Activated CD8-positive, alpha-beta T cell treated with anti-CD3 and anti-CD28 coated beads for 36 hours (primary cell): ENCODE measurements around the gene MPG. TPM values are rescaled to one million over a fixed set of nuclear protein-coding genes. Genes with fewer than 3 reads are reported as not detected.

Source experiments
- ATAC-seq: fragments of 200-7000 bp; cut with Tn5 transposase; one replicate; pipeline ENCODE4 v1.10.0; 2021; ENCODE audit warnings: mild to moderate bottlenecking, moderate library complexity
- CTCF ChIA-PET: fragments of 350-600 bp; sonication (Branson Sonifier 250); formaldehyde crosslinking; loops from one replicate; lab custom pipeline; 2021; ENCODE audit warnings: antibody characterized with exemption; lab: Charles Lee
- POLR2A ChIA-PET: fragments of 350-600 bp; sonication (Branson Sonifier 250); formaldehyde crosslinking; loops from one replicate; lab custom pipeline; 2021; ENCODE audit warnings: antibody characterized with exemption; lab: Charles Lee
- DNase-seq: peaks from one replicate; pipeline ENCODE4 v3.0.0-alpha.2; 2020
- H3K27ac Mint-ChIP-seq: one replicate; pipeline ENCODE4 v1.8.0; 2021; ENCODE audit warnings: mild to moderate bottlenecking, mixed read lengths
- H3K27me3 Mint-ChIP-seq: one replicate; pipeline ENCODE4 v1.8.0; 2021; ENCODE audit warnings: mixed read lengths
- H3K36me3 Mint-ChIP-seq: one replicate; pipeline ENCODE4 v1.8.0; 2021; ENCODE audit warnings: low read depth, mixed read lengths
- H3K4me1 Mint-ChIP-seq: one replicate; pipeline ENCODE4 v1.8.0; 2021; ENCODE audit warnings: low read depth, mixed read lengths
- H3K4me3 Mint-ChIP-seq: one replicate; pipeline ENCODE4 v1.8.0; 2021; ENCODE audit warnings: mild to moderate bottlenecking, moderate library complexity, mixed read lengths
- H3K9me3 Mint-ChIP-seq: one replicate; pipeline ENCODE4 v1.8.0; 2021; ENCODE audit warnings: mixed read lengths
- CTCF ChIP-seq: fragments of 200-600 bp; IDR thresholded peaks from one replicate; pipeline ENCODE4 v1.8.0; 2022; ENCODE audit warnings: antibody characterized with exemption, mild to moderate bottlenecking
- intact Hi-C: fragments of 100-400 bp; cut with micrococcal nuclease; formaldehyde crosslinking; loops from one replicate; pipeline ENCODE4 v1.10.0; 2022
- total RNA-seq, 2 experiments: library from RNA; stranded (reverse); gene quantifications; one replicate each; pipeline ENCODE4 v1.2.3, GENCODE V29; 2021

MPG gene
- total RNA-seq, 2 experiments from 2014 or later = 51.7 to 54.2 TPM

- H3K9me3 Mint-ChIP-seq = no peaks in the 10 kb centered on the region
- H3K27me3 Mint-ChIP-seq = no peaks in the 10 kb centered on the region
- ATAC-seq (no peak), DNase-seq (no peak)
- peak overlapping the region; percentile 97 for H3K4me3 Mint-ChIP-seq
- peak overlapping the region; percentile 42 for H3K27ac Mint-ChIP-seq
- H3K36me3 Mint-ChIP-seq = peaks cover 50% of the 10 kb centered on the region
- TF ChIP-seq CTCF = no peak
- CTCF ChIA-PET = no interaction called here
- H3K4me1 Mint-ChIP-seq = peaks cover 30% of the 10 kb centered on the region
- intact Hi-C loops = no loop called here
- POLR2A ChIA-PET = no interaction called here
Observed at GRCh38 chr16:50769-51591, 27.0 kb upstream of the MPG start.

GRCh38 chr16:53346-54236 is 24.4 kb upstream of the MPG start, which contains the start of the genes POLR3K and SNRNP25:
TSS of gene POLR3K (minus strand) at chr16:53608. CDS start at chr16:53586, 22 bp downstream.
TSS of gene SNRNP25 (plus strand) at chr16:53828. CDS start at chr16:54017, 189 bp downstream.
- ChIA-PET POLR2A (interaction anchor here (0.6 to 1.6 kb wide), 6 partner anchors 11 to 159 kb away, joined by 3 to 11 read pairs (median 3); partner anchors contain the start of gene MPG), CTCF (interaction anchor here (1.0 to 2.0 kb wide), 4 partner anchors 10 to 43 kb away, joined by 3 to 13 read pairs (median 10); no protein-coding TSS in a partner anchor)
- no peaks in the 10 kb centered on the region for H3K27me3 Mint-ChIP-seq
- no peaks in the 10 kb centered on the region for H3K9me3 Mint-ChIP-seq
- peak within 1 kb of the TSS; percentile 97 for H3K4me3 Mint-ChIP-seq
- DNase-seq (peak; percentile 99), ATAC-seq (peak; percentile 98)
- H3K4me1 Mint-ChIP-seq = peaks cover 26% of the 10 kb centered on the region
- intact Hi-C loops = no loop called here
- H3K27ac Mint-ChIP-seq = peak within 1 kb of the TSS; percentile 97
- no peak for TF ChIP-seq CTCF
- peaks cover 39% of the 10 kb centered on the region for H3K36me3 Mint-ChIP-seq

- ATAC-seq = no peak
- DNase-seq = no peak
- Mint-ChIP-seq H3K27me3 (no peaks in the 10 kb centered on the region), H3K4me3 (peak overlapping the region; percentile 97), H3K9me3 (no peaks in the 10 kb centered on the region), H3K36me3 (peaks cover 33% of the 10 kb centered on the region), H3K4me1 (peaks cover 26% of the 10 kb centered on the region), H3K27ac (peak overlapping the region; percentile 90)
- TF ChIP-seq CTCF = no peak
- intact Hi-C loops = no loop called here
- CTCF ChIA-PET = interaction anchor here (1.3 to 2.0 kb wide), 3 partner anchors 9 to 43 kb away, joined by 7 to 13 read pairs (median 13); no protein-coding TSS in a partner anchor
- POLR2A ChIA-PET = interaction anchor here (1.0 to 1.6 kb wide), 2 partner anchors 23 to 83 kb away, joined by 3 to 11 read pairs; partner anchors contain the start of gene MPG
Observed at GRCh38 chr16:54237-54581, 23.8 kb upstream of the MPG start.

- DNase-seq (no peak), ATAC-seq (no peak)
- Mint-ChIP-seq H3K27me3 (no peaks in the 10 kb centered on the region), H3K4me1 (peaks cover 22% of the 10 kb centered on the region), H3K27ac (no peak overlapping the region), H3K36me3 (peaks cover 23% of the 10 kb centered on the region), H3K4me3 (peak overlapping the region; percentile 55), H3K9me3 (no peaks in the 10 kb centered on the region)
- intact Hi-C loops = no loop called here
- TF ChIP-seq CTCF = no peak
- ChIA-PET CTCF (interaction anchor here (1.5 to 2.8 kb wide), 3 partner anchors 10 to 51 kb away, joined by 6 to 23 read pairs (median 9); no protein-coding TSS in a partner anchor), POLR2A (interaction anchor here (0.7 to 1.7 kb wide), 5 partner anchors 9 to 30 kb away, joined by 3 to 5 read pairs (median 3); no protein-coding TSS in a partner anchor)
Observed at GRCh38 chr16:55571-56136, 22.4 kb upstream of the MPG start.
